CD1c-positive myeloid dendritic cell (primary cell): Measurements from ENCODE around the gene E4F1.

Experiments
- DNase-seq: peaks from one replicate; pipeline ENCODE4 v3.0.0-alpha.2; 2016; ENCODE audit errors: extremely low spot score

The E4F1 gene

GRCh38 chr16:2206420-2206779, 17.0 kb upstream of the E4F1 start:
- DNase-seq = no peak

DNA sequence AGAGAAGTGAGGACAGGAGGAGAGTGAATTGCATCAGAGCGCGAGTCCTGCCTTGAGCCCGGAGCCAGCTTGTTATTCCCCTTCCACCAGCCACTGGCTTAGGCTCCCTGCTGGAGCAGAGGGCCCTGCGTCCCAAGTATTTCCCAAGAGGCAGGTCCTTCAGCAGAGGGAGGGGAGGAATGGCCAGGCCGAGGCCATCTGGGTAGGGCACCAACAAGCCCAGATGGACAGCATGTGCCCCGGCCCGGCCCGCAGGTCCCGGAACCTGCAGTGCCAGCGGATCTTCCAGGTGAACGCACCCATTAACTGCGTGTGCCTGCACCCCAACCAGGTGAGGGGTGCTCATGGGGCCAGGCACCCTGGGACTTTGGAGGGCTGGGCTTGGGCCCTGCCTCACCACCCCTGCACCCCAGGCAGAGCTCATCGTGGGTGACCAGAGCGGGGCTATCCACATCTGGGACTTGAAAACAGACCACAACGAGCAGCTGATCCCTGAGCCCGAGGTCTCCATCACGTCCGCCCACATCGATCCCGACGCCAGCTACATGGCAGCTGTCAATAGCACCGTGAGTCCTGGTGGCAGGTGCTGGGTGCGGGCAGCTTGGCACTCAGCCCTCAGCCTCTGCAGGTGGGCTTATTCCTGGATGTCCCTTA, 16.5 kb upstream of the E4F1 start:
- peak; percentile 25 for DNase-seq

DNA sequence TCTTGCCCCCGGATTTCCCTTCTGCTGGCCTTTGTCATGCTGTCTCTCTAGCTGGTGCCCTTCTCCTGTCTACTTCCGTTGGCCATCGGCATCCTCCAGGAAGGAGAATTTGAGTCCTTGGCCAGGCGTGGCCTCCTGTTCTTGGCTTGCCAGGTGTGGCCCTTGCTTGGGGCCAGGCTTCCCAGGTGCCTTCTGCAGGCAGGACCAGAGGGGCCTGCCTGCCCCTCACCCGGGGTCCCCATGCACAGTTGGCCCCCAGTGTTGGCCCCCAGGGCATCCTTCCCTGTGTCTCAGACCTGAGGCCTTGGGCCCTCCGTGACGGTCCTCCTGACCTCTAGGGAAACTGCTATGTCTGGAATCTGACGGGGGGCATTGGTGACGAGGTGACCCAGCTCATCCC, 15.5 kb upstream of the E4F1 start:
- DNase-seq = no peak

DNA sequence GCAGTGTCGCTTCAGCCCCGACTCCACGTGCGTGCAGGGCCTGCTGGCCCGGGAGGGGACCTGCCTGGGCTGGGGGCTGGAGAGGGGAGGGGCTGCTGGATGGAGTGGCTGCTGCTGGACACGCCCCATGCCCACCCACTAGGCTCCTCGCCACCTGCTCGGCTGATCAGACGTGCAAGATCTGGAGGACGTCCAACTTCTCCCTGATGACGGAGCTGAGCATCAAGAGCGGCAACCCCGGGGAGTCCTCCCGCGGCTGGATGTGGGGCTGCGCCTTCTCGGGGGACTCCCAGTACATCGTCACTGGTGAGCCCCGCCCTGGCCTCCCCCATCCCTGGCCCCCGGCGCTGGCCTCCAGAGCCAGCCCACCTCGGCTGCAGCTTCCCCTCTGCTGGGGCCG, 15.1 kb upstream of the E4F1 start:
- DNase-seq = no peak

DNA sequence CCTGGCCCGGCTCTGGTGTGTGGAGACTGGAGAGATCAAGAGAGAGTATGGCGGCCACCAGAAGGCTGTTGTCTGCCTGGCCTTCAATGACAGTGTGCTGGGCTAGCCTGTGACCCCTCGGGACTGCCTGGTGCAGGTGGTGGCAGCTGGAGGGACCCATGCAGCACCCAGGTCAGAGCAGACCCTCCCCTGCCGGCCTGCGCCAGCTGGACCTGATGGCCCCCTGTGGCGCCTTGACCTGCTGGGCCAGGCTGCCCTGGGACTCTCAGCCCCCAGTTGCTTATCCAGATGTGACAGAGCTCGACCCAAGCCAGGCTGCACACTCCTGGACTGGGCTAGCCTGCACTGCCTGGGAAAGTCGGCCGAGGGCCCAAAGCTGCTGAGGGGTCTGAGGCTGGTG, 14.6 kb upstream of the E4F1 start:
- no peak for DNase-seq

GRCh38 chr16:2209258-2210008, 14.0 kb upstream of the E4F1 start:
- DNase-seq = no peak

- no peak for DNase-seq
Measured at GRCh38 chr16:2210009-2210332, 13.4 kb upstream of the E4F1 start.

- DNase-seq = no peak
Measured at GRCh38 chr16:2210386-2211365, 12.7 kb upstream of the E4F1 start, which contains the start of gene BRICD5. Gene BRICD5 (minus strand): TSS chr16:2210863. CDS start chr16:2210833, 30 bp downstream.

GRCh38 chr16:2211923-2212347, 11.5 kb upstream of the E4F1 start:
- DNase-seq = no peak

DNA sequence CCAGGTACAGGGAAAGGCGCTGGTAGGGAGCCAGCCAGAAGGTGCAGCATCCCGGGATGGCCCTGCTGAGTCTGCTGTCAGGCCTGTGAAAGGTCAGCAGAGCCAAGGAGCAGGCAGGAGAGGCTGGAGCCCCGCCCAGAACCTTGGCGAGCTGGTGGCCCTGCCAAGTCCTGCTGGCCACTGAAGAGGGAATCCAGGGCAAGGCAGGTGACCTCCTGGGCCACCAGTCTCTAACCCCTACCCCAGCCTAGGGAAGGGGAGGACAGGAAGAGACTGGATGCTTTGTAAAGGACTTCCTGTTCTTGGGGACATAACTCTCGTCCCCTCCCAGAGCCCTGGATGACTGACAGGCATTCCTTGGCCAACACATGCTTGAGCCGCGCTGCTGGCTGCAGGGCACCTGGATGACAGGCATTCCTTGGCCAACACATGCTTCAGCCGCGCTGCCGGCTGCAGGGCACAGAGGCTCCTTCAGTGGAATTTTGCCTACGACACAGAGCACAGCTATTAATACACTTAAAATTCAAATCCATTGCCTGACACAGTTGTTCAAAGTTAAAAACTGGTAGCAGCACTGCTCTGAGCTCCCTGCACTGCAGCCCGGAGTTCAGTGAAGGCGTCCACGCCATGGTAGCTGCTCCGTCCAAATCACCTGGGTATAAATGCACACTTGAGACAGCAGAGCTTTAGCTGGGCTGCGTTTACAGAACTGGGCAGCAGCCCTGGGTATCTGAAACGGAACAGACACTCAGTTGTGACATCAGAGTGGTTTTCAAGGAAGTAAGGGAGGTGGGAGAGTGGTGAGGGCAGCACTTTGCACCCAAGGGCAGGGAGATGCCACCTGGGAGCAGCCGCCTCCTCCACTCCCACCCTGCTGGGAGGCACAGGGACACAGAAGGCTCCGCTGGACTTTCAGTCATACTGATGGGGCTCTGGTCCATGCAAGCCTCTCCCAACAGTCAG, 10.7 kb upstream of the E4F1 start:
- peak; percentile 63 for DNase-seq

- peak; percentile 15 for DNase-seq
Measured at GRCh38 chr16:2213817-2214718, 9.3 kb upstream of the E4F1 start.

- no peak for DNase-seq
Measured at GRCh38 chr16:2214719-2214968, 8.7 kb upstream of the E4F1 start, which contains the start of gene PGP. Gene PGP (minus strand): TSS chr16:2214840. CDS start chr16:2214777, 63 bp downstream.

GRCh38 chr16:2216330-2216729, 7.1 kb upstream of the E4F1 start:
- DNase-seq = no peak

DNA sequence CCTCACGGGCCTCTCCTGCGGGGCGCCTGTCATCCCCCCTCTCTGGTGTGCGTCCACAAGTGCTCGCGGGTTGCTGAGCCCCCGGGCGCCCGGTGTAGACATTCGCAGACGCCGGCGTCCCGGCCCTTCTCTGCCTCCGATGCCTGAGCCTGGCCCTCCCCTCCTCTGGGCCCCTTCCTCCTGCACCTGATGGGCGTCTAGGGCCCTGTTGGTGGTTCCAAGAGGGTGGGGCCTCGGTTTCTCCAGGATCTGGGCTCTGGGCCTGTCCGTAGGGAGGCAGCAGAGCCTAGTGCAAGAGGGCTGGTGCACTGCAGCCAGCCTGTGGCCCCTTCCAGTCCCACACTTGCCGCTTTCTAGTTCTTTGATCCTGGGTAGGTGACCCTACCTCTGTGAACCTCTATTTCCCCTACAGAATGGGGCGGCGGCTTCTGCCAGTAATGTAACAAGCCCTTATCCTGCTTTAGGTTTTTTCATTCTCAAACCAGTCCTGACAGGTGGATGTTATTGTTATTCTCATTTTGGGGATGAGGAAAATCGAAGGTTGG, 623 bp downstream of the E4F1 start:
- peak; percentile 17 for DNase-seq

- no peak for DNase-seq
Measured at GRCh38 chr16:2226245-2226793, 2.9 kb downstream of the E4F1 start.

DNA sequence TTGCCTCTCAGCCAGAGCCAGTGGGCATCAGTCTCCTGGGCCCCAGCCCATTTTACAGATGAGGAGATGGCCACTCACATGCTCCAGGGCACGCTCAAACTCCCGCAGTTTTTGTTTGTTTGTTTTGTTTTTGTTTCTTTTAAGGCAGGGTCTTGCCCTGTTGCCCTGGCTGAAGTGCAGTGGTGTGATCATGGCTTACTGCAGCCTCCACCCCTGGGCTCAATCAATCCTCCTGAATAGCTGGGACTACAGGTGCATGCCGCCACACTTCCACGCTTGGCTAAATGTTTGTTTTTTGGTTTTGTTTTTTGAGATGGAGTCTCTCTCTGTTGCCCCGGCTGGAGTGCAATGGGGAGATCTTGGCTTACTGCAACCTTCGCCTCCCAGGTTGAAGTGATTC, 3.5 kb downstream of the E4F1 start:
- DNase-seq = no peak

DNA sequence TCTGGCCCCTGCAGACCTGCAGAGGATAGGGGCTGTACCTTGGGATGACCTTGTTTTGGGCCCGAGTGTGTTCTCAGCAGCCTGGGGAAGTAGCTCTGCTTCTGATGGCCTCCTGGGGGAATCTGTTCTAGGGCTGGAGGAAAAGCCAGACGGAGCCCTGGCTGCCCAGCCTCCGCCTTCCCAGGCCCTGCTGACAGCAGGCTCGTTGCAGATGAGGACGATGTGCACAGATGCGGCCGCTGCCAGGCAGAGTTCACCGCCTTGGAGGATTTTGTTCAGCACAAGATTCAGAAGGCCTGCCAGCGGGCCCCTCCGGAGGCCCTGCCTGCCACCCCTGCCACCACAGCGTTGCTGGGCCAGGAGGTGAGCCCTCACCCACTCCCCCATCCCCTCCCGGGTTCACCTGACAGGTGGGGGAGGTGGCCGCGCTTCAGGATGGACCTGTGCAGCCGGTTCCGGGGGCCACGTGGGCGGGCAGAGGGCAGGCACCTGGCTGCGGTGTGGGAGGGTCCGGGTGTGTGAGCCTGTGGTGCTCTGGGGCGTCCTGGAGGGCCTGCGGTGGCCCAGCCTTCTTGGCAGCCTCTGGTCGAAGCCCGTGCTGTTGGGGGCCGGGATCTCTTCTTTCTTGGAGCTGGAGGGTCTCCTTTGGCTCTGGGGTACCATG, 4.9 kb downstream of the E4F1 start:
- no peak for DNase-seq

- no peak for DNase-seq
Measured at GRCh38 chr16:2229091-2229490, 5.7 kb downstream of the E4F1 start.

DNA sequence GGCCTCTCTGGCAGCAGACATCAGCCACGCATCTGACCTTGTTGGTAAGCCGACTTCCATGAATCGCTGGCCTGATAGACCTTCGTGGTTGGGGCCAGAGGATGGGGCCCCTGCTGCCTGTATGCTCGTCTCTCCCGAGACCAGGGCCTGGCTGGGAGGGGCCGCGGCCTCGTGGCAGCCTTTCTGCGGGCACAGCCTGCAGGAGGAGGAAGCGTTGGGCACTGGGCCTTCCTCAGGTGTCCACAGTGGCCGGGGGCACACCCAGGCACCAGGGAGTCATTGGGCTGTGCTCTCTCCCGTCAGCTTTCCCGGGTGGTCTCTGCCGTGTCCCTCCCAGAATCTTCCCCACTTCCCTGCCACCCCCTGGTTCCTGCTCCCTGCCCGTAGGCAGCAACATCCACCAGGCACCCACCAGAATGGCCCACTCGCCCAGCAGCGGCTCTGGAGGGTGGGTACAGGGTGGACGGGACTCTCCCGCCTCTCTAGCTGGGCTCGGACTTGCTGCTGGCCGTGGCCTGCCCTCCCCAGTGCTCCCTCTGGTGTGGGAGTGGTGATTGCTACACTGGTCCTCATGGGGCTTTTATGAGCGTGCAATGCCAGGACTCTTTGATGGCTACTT, 6.3 kb downstream of the E4F1 start:
- no peak for DNase-seq
